GM12875 (cell line): ENCODE results near the gene SHISAL1.
"Not testable (repeated sequence)": the region's sequence is repeated elsewhere in the genome, so short reads cannot be mapped to it uniquely, and the experiment has no call there.

Experiments
- H3K4me3 ChIP-seq: one replicate; pipeline ENCODE4 v1.5.1; 2011; ENCODE audit warnings: low read depth, low read length, control low read depth
- TF ChIP-seq, protein P1 (sequence below): IDR thresholded peaks from 2 replicates; pipeline ENCODE4 v1.5.1; 2011; ENCODE audit warnings: low read depth, mild to moderate bottlenecking, control low read depth, inconsistent platforms, low read length, moderate library complexity, borderline replicate concordance; ENCODE audit not compliant: insufficient read depth

Gene SHISAL1

DNA sequence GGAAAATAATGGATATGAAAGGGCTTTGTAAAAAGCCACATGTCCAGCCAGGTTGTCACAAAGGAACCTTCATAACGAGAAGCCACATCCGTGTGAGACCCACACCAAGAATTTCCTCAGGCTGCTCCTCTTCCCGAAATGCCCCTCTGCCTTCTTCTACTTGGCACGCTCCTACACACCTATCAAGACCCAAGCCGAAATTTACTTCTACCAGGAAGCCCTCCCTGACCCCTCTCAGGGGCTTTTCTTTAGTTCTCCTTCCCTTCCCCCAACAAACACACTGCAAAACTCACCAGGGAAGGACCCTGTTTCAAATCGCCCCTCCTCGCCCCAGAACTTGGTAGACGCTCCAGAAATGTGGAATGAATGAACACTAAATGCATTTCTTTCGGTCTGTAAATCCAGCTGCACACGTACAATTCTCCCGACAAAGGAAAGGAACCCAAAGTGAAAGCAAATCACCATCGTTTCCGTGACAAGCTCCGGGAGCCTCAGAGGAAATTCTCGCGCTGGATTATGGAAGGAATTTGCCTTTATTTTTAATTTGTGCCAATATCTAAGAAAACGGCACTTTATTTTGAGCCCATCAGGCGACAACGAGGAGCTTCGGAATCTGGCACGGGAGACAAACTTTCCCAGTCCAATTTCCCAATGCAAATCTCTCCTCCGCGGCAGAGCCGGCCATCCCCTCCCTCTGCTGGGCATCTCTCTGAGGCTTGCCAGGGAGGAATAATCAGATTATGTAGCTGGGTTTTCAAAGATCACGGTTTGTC is 13.2 kb upstream of the SHISAL1 start:
- TF ChIP-seq, protein P1, sequence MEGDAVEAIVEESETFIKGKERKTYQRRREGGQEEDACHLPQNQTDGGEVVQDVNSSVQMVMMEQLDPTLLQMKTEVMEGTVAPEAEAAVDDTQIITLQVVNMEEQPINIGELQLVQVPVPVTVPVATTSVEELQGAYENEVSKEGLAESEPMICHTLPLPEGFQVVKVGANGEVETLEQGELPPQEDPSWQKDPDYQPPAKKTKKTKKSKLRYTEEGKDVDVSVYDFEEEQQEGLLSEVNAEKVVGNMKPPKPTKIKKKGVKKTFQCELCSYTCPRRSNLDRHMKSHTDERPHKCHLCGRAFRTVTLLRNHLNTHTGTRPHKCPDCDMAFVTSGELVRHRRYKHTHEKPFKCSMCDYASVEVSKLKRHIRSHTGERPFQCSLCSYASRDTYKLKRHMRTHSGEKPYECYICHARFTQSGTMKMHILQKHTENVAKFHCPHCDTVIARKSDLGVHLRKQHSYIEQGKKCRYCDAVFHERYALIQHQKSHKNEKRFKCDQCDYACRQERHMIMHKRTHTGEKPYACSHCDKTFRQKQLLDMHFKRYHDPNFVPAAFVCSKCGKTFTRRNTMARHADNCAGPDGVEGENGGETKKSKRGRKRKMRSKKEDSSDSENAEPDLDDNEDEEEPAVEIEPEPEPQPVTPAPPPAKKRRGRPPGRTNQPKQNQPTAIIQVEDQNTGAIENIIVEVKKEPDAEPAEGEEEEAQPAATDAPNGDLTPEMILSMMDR, result no peak
- no peak overlapping the region for H3K4me3 ChIP-seq

GRCh38 chr22:44323140-44323790 is 10.5 kb upstream of the SHISAL1 start:
- not testable (repeated sequence) for H3K4me3 ChIP-seq

- H3K4me3 ChIP-seq, result no peak overlapping the region
- TF ChIP-seq, protein P1, result no peak
These were observed 6.9 kb upstream of the SHISAL1 start for GRCh38 chr22:44319685-44320084.

GRCh38 chr22:44318751-44319150 is 6.0 kb upstream of the SHISAL1 start:
- TF ChIP-seq, protein P1, result no peak
- H3K4me3 ChIP-seq, result no peak overlapping the region

- TF ChIP-seq, protein P1, result no peak
- H3K4me3 ChIP-seq, result no peak overlapping the region
These were observed 5.3 kb upstream of the SHISAL1 start for GRCh38 chr22:44317886-44318637.

- TF ChIP-seq, protein P1, result no peak
- no peak overlapping the region for H3K4me3 ChIP-seq
These were observed 4.3 kb upstream of the SHISAL1 start for GRCh38 chr22:44317123-44317444.

DNA sequence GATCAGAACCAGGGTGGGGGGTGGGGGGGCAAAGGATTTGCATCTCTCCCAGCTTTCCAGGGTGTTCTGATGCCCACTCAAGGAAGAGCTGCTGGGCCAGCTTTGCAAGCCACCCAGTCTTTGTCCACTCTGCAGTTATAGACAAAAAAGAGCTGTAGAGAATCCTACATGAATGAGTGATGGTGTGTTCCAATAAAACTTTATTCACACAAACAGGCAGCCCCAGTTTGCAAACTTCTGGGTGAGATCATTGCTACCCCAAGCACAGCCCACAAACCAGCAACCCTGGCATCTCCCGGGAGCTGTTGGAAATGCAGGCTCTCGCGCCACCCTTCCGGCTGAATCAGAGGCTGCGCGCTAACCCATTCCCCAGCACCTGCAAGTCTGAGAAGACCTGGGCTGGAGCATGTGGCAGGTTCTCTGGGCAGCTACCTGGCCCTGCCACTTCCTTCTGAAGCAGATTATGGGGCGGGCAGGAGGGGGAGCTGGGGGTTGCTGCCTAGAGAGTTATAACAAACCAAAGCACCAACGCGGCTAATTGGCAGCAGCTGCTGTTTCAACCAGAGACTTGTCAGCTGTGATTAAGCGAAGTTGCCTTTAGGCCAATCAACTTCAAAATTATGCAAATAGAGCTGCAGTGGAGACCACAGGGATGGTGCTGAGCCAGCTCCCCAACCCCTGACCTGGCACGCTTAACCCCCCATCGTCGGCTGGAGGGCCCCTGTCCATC is 3.8 kb upstream of the SHISAL1 start:
- TF ChIP-seq, protein P1, result no peak
- no peak overlapping the region for H3K4me3 ChIP-seq
